Nucleus accumbens (tissue), 56 donors: ENCODE measurements around the gene PEX3.
A peak's percentile ranks its signal among the peaks of the same experiment; 100 is the strongest.

Experiments used
- DNase-seq, 56 donors: peaks; one replicate each; lab custom pipeline; 2025; lab: John Stamatoyannopoulos, UW

Gene PEX3

DNA sequence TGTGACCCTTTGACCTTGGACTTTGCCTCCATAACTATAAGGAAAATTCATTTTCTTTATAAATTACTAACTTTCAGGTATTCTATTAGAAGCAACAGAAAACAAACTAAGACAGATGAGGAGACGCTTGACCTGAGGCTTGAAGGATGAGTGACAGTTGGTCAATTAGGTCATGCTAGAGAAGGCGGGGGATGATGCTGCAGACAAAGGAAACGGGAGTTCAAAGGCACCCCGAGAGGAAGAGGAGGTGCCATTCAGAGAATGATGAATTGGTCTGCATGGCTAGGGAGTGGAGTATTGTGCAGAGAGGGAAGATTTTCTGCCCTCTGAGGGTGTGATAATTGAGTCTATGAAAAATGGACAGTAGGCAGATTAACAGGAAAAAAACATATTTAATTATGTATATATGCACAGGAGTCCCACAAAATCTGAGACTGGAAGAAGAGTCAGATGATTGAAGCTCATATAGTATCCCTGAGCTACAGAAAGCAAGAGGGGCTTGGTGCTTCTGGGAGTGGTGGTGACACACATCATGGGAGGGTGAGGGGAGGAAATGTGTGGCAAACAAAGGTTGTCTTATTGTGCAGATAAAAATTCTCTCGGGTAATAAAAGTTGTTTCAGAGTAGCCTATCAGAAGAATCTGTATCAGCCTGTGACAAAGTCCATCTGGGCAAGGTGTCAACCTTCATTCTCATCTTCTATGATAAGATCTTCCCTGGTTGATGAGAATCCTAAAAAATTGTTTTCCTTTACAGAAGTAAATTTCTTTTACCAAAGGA is 81.3 kb downstream of the PEX3 start:
- DNase-seq: no peak

DNA sequence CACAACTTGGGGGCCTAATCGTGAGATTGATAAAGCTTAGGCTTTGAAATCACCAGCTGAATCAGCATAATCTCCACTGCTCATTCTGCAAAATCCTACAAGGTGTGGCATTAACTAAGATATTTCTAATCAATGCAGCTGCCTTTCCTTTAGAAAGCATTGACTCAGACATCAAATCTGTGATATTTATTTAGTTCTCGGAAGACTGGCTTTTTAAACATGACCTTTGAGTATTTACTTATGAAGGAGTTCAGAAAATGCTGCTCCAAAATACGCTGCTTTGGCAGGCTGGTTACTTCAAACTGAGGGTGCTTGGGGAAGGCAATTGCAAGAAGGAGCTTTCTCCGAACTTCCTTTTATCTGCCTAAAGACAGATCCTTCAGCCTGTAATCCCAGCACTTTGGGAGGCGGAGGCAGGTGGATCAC is 84.6 kb downstream of the PEX3 start:
- DNase-seq: no peak

GRCh38 chr6:143536461-143536865 is 85.9 kb downstream of the PEX3 start:
- peak in 4 of 56 donors; percentile 2 to 15 (median 6) for DNase-seq

GRCh38 chr6:143536866-143537691 is 86.5 kb downstream of the PEX3 start:
- peak in 30 of 56 donors; percentile 6 to 57 (median 21) for DNase-seq

DNA sequence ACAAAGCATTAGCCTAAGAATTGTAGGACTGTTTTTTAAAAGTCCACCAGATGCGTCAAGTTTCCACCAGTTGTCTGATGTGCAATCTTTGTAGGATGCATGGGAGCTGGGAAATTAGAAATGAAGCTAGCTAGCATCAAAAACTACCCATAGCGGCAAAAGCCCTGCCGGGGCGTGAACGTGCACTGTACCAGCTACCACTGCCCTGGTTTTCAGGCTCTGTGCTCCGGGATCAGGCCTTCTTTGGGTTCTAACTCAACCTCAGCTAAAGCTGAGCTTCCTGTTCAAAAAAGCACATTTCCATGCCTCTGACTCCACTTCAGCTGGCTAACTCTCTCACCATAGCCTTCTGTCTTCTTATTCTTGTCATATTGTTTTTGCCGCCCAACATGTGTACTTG is 87.8 kb downstream of the PEX3 start:
- DNase-seq: no peak

DNA sequence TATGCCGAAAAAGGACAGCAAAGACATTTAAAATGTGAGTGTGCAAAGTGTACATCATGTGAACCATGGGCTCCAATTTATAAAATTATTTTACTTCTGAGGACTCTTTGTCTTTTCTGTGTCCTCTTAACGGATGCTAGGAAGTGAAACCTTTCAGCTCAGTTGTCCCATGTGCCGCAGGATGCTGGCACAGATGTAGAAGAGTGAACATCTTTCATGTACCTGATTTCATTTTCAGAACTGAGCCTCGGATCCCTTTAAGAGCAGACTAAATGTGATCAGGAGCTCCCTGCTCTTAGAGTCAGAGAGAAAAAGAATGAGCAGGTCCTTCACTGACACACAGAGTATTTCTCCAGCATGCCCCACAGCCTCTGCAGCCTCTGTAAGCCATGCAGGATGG is 88.5 kb downstream of the PEX3 start:
- no peak for DNase-seq

DNA sequence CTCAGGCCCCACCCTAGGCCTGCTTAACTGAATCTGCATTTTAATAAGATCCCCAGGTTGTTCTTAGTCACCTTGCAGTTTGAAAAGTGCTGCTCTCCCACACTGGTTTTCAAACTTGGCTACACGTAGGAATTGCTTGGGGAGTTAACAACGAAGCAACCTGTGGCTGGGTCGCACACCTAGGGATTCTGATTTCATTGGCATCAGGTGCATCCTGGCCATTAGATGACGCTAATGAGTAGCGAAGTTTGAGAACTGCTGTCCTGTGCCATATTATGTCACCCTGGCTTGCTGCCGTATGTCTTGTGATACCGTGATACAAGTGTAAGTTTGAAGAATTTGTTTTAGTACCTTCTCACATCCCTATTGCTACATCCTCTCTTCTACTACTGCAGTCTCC is 89.1 kb downstream of the PEX3 start:
- DNase-seq: no peak

DNA sequence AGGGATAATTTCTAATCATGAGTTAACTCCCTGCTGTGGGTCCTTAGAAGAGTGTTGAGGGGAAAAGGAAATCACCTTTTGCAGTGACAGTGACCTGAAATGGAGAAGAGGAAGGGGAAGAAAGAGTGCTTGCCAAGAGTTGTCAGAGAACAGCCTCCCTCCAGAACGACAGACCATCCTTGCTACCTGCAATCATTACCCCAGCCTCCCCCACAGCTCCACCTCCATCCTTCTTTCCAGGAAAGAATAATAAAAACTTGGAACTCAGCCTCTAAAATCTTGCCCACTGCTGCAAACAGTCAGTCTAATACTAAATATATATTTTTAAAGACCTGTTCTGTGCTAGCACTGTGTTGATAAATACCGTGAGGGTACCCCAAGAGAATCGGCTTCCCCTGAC is 89.6 kb downstream of the PEX3 start:
- DNase-seq: no peak
